Posterior vena cava (tissue), 2 donors: Measurements from ENCODE around the gene WDR83. TPM values are rescaled to one million over a fixed set of nuclear protein-coding genes. Genes with fewer than 3 reads are reported as not detected.
"Not testable (repeated sequence)": the region's sequence is repeated elsewhere in the genome, so short reads cannot be mapped to it uniquely, and the experiment has no call there.

Experiments
- DNase-seq: peaks from one replicate; pipeline ENCODE4 v3.0.0-alpha.2; 2020; ENCODE audit warnings: low spot score
- intact Hi-C, 2 donors: fragments of 100-400 bp; cut with DNase I; formaldehyde crosslinking; loops; one replicate each; pipeline versions ENCODE4 v1.14.1 to v1.14.2; 2022 to 2023
- total RNA-seq, 2 donors: library from RNA; stranded (reverse); fragmentation: NEBNext Ultra II Directional; extraction: Animal tissue kit (Norgen Biotek cat#: 25700); gene quantifications; one replicate each; pipeline ENCODE4 v1.2.1, GENCODE V29; 2021
- donor health status: DM: yes; HTN: yes; CAD: no.
- donor health status: DM: yes; HTN: yes; CAD: no.

WDR83 gene
- total RNA-seq, 2 donors from 2014 or later, result 6.7 to 6.9 TPM

- no peak for DNase-seq
- intact Hi-C loops, result no loop called here
These were observed 38.6 kb downstream of the WDR83 start for GRCh38 chr19:12705169-12705568.

- intact Hi-C loops, result no loop called here
- DNase-seq, result no peak
These were observed 39.2 kb downstream of the WDR83 start for GRCh38 chr19:12705654-12706331.

GRCh38 chr19:12706332-12706718 is 39.7 kb downstream of the WDR83 start:
- no peak for DNase-seq
- intact Hi-C loops, result no loop called here

- intact Hi-C loops, result no loop called here
- no peak for DNase-seq
These were observed 42.0 kb downstream of the WDR83 start for GRCh38 chr19:12708641-12709040.

- no peak for DNase-seq
- intact Hi-C loops, result no loop called here
These were observed 44.6 kb downstream of the WDR83 start for GRCh38 chr19:12711187-12711586.

GRCh38 chr19:12712077-12712476 is 45.5 kb downstream of the WDR83 start:
- DNase-seq, intact Hi-C loops: not testable (repeated sequence)

- intact Hi-C loops, DNase-seq: not testable (repeated sequence)
These were observed 46.7 kb downstream of the WDR83 start for GRCh38 chr19:12713304-12713703.

- intact Hi-C loops, result no loop called here
- DNase-seq, result no peak
These were observed 48.5 kb downstream of the WDR83 start for GRCh38 chr19:12715102-12715501.

- intact Hi-C loops, result no loop called here
- DNase-seq, result no peak
These were observed 49.3 kb downstream of the WDR83 start for GRCh38 chr19:12715929-12716328.

- intact Hi-C loops, result no loop called here
- no peak for DNase-seq
These were observed 53.7 kb downstream of the WDR83 start for GRCh38 chr19:12720296-12720695.

GRCh38 chr19:12720851-12721655 is 54.4 kb downstream of the WDR83 start:
- DNase-seq, result no peak
- intact Hi-C loops, result no loop called here

GRCh38 chr19:12721656-12722565 is 55.3 kb downstream of the WDR83 start:
- intact Hi-C loops, result no loop called here
- DNase-seq, result peak; percentile 88

- intact Hi-C loops, result no loop called here
- DNase-seq, result peak; percentile 98
These were observed 56.2 kb downstream of the WDR83 start for GRCh38 chr19:12722566-12723380.

- no peak for DNase-seq
- intact Hi-C loops, result no loop called here
These were observed 56.7 kb downstream of the WDR83 start for GRCh38 chr19:12723381-12723640.

- intact Hi-C loops, result no loop called here
These were observed 57.2 kb downstream of the WDR83 start, which contains the start of gene TNPO2 for GRCh38 chr19:12723641-12724426. Gene TNPO2 (minus strand): TSS chr19:12723932. CDS start chr19:12720977, 2,955 bp downstream.

More at GRCh38 chr19:12723641-12724426, 57.2 kb downstream of the WDR83 start, which contains the start of gene TNPO2:
- DNase-seq, result no peak
